DND-41 (cell line): ENCODE measurements around the gene AKNA.

Experiments
- EZH2 ChIP-seq: IDR thresholded peaks from 3 replicates; pipeline ENCODE4 v1.6.1; 2012; ENCODE audit warnings: borderline replicate concordance, low read depth, mild to moderate bottlenecking, moderate library complexity, low read length, inconsistent platforms; ENCODE audit not compliant: severe bottlenecking
- TF ChIP-seq, protein P1 (sequence below): IDR thresholded peaks from 2 replicates; pipeline ENCODE4 v1.5.1; 2012; ENCODE audit warnings: borderline replicate concordance, low read length, moderate library complexity, mild to moderate bottlenecking; ENCODE audit not compliant: poor library complexity, severe bottlenecking; ENCODE audit errors: extremely low read depth

DNA sequence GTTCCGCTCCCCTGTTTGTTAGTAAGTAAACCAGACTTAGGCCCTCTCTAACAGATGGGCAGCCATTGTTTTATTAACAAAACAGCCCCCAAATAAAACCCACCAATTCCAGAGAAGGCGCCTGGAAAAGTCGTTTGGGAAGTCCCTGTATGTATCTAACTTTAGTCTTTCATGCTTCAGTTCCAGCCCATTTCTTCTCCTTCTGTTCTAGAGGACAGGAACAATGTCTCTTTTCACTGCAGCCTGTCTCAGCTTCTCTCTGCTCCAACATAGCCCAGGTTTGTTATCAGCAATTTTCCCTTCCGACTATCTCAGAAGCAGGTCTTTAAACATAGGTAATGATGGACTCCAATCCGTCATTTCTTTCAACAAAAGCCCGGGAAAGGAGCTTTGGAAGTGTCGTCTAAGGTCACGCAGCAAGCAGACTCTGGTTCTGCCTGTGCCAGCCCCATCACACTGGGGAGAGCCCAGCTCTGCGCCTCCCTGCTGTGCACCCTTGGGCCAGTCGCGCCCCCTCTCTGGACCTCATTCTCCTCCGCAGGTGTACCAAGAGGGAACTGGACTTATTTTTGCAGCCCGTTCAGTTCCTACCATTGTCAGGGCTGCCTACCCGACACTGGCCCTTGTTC lies 9.6 kb upstream of the AKNA start:
- TF ChIP-seq, protein P1, sequence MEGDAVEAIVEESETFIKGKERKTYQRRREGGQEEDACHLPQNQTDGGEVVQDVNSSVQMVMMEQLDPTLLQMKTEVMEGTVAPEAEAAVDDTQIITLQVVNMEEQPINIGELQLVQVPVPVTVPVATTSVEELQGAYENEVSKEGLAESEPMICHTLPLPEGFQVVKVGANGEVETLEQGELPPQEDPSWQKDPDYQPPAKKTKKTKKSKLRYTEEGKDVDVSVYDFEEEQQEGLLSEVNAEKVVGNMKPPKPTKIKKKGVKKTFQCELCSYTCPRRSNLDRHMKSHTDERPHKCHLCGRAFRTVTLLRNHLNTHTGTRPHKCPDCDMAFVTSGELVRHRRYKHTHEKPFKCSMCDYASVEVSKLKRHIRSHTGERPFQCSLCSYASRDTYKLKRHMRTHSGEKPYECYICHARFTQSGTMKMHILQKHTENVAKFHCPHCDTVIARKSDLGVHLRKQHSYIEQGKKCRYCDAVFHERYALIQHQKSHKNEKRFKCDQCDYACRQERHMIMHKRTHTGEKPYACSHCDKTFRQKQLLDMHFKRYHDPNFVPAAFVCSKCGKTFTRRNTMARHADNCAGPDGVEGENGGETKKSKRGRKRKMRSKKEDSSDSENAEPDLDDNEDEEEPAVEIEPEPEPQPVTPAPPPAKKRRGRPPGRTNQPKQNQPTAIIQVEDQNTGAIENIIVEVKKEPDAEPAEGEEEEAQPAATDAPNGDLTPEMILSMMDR = no peak
- no peak for TF ChIP-seq EZH2
